ENCODE measurements around the gene C1QTNF6.
"Not testable (repeated sequence)": the region's sequence is repeated elsewhere in the genome, so short reads cannot be mapped to it uniquely, and the experiment has no call there.

Gene C1QTNF6

GRCh38 chr22:37175414-37176281 lies 12.4 kb downstream of the C1QTNF6 start:
- DNase-seq: no peak

GRCh38 chr22:37174964-37175363 lies 13.1 kb downstream of the C1QTNF6 start:
- DNase-seq: no peak

DNA sequence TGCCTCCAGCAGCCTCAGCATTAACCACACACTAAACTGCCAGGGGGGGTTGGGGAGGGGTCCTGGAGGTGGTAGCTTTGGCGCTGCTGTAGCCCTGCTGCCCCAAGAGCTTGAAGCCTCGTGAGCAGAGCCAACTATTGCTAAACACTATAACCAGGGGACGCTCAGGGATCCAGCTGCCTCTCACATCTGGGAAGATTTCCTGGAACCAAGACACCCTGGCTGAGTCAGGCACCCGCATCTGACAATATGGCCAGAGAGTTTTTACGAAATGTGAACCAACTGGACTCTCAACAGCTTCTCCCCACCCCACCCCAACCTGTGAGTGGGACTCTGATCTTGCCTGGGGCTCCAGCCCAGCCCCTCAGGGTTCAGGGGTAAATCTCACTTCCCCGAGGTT lies 14.3 kb downstream of the C1QTNF6 start:
- DNase-seq: no peak

GRCh38 chr22:37172266-37173245 lies 15.5 kb downstream of the C1QTNF6 start:
- DNase-seq: no peak

DNA sequence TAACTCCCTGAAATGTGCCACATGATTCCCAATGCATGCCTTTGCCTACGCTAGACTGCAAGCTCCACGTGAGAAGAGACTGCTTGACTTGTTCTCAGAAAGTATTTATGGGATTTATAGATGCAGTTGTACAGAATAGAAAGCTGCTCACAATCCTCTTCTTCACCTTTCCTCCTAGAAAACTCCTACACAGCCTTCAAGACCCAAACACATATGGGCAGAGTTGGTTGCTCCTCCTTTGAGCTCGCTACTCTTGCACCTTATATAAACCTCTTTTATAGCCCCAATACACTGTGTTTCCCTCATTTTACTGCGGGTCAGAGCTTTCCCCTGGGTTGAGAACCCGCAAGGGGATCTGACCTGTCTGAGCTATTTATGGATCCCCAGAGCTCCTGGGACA lies 16.4 kb downstream of the C1QTNF6 start:
- DNase-seq: no peak

- not testable (repeated sequence) for DNase-seq
Measured at GRCh38 chr22:37170689-37171405, 17.2 kb downstream of the C1QTNF6 start.

GRCh38 chr22:37169947-37170688 lies 17.9 kb downstream of the C1QTNF6 start:
- no peak for DNase-seq

GRCh38 chr22:37169406-37169805 lies 18.6 kb downstream of the C1QTNF6 start:
- DNase-seq: no peak

- no peak for DNase-seq
Measured at GRCh38 chr22:37167981-37168647, 19.9 kb downstream of the C1QTNF6 start.

DNA sequence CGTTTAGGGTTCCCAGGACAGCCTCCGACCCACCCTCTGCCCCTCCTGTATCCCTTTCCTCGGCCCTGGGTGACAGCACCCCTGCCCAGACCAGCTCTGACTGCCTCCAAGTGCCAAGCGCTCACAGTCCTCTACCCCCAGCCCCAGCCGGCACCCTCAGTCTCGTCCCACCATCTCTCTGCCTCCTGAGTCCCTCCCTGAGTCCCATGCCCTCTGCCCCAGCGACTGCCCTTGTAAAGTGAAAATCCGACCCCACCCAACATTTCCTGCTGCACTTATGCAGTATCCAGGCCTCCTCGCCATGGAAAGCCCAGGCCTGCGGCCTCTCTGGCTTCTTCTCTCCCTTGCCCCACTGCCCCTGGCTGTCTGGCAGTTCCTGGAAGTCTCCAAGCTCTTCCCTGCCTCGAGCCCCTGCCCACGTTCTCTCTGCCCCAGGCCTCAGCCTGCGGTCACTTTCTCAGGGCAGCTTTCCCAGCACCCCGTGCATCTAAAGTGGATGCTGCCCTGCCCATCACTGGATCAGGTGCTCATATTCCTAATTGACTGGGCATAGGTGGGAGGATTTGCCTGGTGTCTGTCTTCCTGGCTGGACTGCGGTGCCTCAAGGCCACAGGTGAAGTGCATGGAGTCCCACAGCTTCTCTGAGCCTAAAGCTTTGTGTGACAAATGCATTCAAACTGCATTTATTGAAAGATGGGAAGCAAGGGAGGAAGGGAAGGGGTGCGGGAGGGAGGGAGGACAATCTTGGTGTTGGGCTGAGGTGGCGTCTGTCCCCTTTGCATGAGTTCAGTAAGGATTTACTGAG lies 20.7 kb downstream of the C1QTNF6 start:
- DNase-seq: no peak

GRCh38 chr22:37166675-37167066 lies 21.4 kb downstream of the C1QTNF6 start:
- DNase-seq: peak; percentile 48

GRCh38 chr22:37165940-37166674 lies 21.9 kb downstream of the C1QTNF6 start:
- DNase-seq: no peak

- no peak for DNase-seq
Measured at GRCh38 chr22:37165066-37165465, 23.0 kb downstream of the C1QTNF6 start.

GRCh38 chr22:37164505-37164887 lies 23.6 kb downstream of the C1QTNF6 start:
- DNase-seq: no peak

DNA sequence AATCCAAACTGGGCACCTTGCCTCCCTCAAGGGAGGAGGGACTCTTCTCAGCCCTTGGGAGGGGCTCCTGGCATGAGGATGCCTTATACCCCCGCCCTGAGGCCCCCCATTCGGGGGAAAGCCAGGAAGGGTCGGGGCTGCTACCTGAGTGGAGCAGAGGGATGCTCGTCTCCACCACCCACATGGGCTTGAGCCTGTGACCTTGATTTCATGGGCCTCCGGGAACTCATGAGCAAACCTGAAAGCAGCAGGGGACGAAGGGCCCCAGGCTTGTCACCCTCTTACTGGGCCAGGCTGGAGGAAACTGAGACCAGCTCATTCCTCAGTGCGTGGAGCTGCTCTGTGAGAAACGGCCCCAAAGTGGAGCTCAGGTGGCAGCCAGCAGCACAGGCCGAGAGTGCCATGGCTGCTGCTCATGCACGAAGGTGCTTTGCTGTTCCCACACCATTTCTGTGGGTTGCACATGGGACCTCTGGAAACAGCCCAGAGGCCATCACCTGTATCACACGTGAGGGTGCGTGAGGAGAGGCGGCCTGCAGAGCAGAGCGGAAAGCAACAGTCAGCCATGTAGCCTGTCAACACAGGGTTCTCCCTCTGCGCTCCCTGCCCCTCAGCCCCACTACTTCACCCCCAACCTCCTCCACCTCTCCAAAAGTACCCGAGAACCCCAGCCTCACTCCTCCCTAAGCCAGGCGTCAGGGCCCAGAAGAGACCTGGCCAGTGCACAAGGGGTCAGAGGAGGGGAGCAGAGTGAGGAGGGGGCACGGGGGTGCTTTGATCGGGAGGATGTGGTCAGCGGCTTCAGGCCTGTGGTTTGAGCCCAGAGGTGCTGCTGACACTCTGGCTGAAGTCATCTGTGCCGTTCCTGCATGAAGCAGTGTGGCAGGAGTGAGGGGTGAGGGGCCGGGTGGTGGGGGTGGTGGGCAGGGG lies 24.2 kb downstream of the C1QTNF6 start:
- DNase-seq: no peak

DNA sequence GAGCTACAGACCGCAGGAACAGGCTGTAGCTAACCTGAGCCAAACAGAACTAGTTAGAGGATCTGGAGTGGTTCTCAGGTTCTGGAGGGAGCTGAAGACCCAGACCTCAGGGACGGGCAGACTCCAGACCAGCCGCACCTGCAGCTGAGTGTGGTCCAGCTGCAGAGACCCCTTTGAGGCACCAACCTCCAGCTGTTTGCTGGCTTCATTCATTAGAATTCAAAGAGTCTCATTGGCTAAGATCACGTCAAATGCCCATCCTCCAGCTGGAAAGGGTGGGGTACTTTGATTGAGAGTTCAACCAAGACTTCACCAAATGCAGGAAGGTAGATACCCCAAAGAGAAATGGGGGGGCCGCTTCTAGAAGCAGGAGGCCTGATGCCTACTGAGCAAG lies 25.0 kb downstream of the C1QTNF6 start:
- DNase-seq: no peak

- no peak for DNase-seq
Measured at GRCh38 chr22:37162221-37163095, 25.6 kb downstream of the C1QTNF6 start.

- no peak for DNase-seq
Measured at GRCh38 chr22:37161443-37161842, 26.6 kb downstream of the C1QTNF6 start.
